Mesenchymal stem cell (in vitro differentiated cells and primary cell): ENCODE data around the gene TTPAL.

Experiments used
- DNase-seq: peaks from one replicate; pipeline ENCODE4 v3.0.0-alpha.2; 2013
- H2AFZ ChIP-seq: one replicate; pipeline ENCODE4 v1.6.1; 2013; ENCODE audit warnings: low read depth, mild to moderate bottlenecking, control low read depth, inconsistent platforms, low read length, moderate library complexity
- H2AK5ac ChIP-seq: 2 replicates; pipeline ENCODE4 v1.6.1; 2013; ENCODE audit warnings: low read length, moderate library complexity, mild to moderate bottlenecking, inconsistent platforms; ENCODE audit not compliant: severe bottlenecking
- H2BK120ac ChIP-seq: one replicate; pipeline ENCODE4 v1.6.1; 2013; ENCODE audit warnings: low read depth, mild to moderate bottlenecking, inconsistent platforms, low read length, moderate library complexity
- H2BK12ac ChIP-seq, 2 experiments: one replicate each; pipeline ENCODE4 v1.6.1; 2013; ENCODE audit warnings: inconsistent platforms in 2 of 2, low read length in 2 of 2, mild to moderate bottlenecking in 2 of 2, moderate library complexity in 2 of 2, control low read depth in 1 of 2
- H2BK15ac ChIP-seq: one replicate; pipeline ENCODE4 v1.6.1; 2013; ENCODE audit warnings: mild to moderate bottlenecking, low read depth, inconsistent platforms; ENCODE audit not compliant: poor library complexity, severe bottlenecking
- H2BK5ac ChIP-seq: 2 replicates; pipeline ENCODE4 v1.6.1; 2013; ENCODE audit warnings: low read depth, mild to moderate bottlenecking, low read length, control low read depth, inconsistent platforms; ENCODE audit not compliant: poor library complexity, severe bottlenecking
- H3K14ac ChIP-seq, 2 experiments: one replicate each; pipeline ENCODE4 v1.6.1; 2013; ENCODE audit warnings: inconsistent platforms in 2 of 2, low read length in 2 of 2, control low read depth in 1 of 2, mild to moderate bottlenecking in 1 of 2, moderate library complexity in 1 of 2
- H3K18ac ChIP-seq, 2 experiments: one replicate each; pipeline ENCODE4 v1.6.1; 2013; ENCODE audit warnings: inconsistent platforms in 2 of 2, low read length in 2 of 2, control low read depth in 1 of 2, low read depth in 1 of 2, mild to moderate bottlenecking in 1 of 2
- H3K23ac ChIP-seq, 2 experiments: one replicate each; pipeline ENCODE4 v1.6.1; 2013; ENCODE audit warnings: inconsistent platforms in 2 of 2, low read length in 2 of 2, mild to moderate bottlenecking in 2 of 2, moderate library complexity in 2 of 2, control low read depth in 1 of 2
- H3K27ac ChIP-seq: 2 replicates; pipeline ENCODE4 v1.5.1; 2013; ENCODE audit warnings: mild to moderate bottlenecking, moderate library complexity, low read length, control low read depth, inconsistent platforms; ENCODE audit not compliant: poor library complexity, severe bottlenecking
- H3K27me3 ChIP-seq, 2 experiments: 2 replicates each; pipeline versions ENCODE4 v1.6.1 to v1.7.0; 2013; ENCODE audit warnings: low read length in 2 of 2, mild to moderate bottlenecking in 2 of 2, moderate library complexity in 2 of 2, control low read depth in 1 of 2, inconsistent platforms in 1 of 2; ENCODE audit not compliant: control insufficient read depth in 1 of 2, insufficient read depth in 1 of 2
- H3K36me3 ChIP-seq, 2 experiments: 2 replicates each; pipeline versions ENCODE4 v1.6.1 to v1.7.0; 2013; ENCODE audit warnings: low read length in 2 of 2, control low read depth in 1 of 2, inconsistent platforms in 1 of 2, low read depth in 1 of 2, mild to moderate bottlenecking in 1 of 2; ENCODE audit not compliant: insufficient read depth in 2 of 2, control insufficient read depth in 1 of 2
- H3K4ac ChIP-seq, 2 experiments: one replicate each; pipeline ENCODE4 v1.6.1; 2013; ENCODE audit warnings: inconsistent platforms in 2 of 2, low read length in 2 of 2, mild to moderate bottlenecking in 2 of 2, moderate library complexity in 2 of 2, control low read depth in 1 of 2, low read depth in 1 of 2
- H3K4me1 ChIP-seq: 2 replicates; pipeline ENCODE4 v1.6.1; 2013; ENCODE audit warnings: low read depth, low read length, control low read depth; ENCODE audit not compliant: control insufficient read depth, insufficient read depth
- H3K4me2 ChIP-seq: 2 replicates; pipeline ENCODE4 v1.6.1; 2013; ENCODE audit warnings: low read length, mild to moderate bottlenecking, inconsistent platforms; ENCODE audit not compliant: poor library complexity, severe bottlenecking
- H3K4me3 ChIP-seq, 2 experiments: 2 replicates each; pipeline versions ENCODE4 v1.5.1 to v1.7.0; 2013; ENCODE audit warnings: low read length in 2 of 2, mild to moderate bottlenecking in 2 of 2, control low read depth in 1 of 2, low read depth in 1 of 2; ENCODE audit not compliant: insufficient read depth in 1 of 2
- H3K79me1 ChIP-seq: replicated peaks from 2 replicates; pipeline ENCODE4 v1.6.1; 2013; ENCODE audit warnings: mild to moderate bottlenecking, control low read depth, low read length, inconsistent platforms; ENCODE audit not compliant: poor library complexity, severe bottlenecking
- H3K9ac ChIP-seq: 2 replicates; pipeline ENCODE4 v1.7.0; 2013; ENCODE audit warnings: mild to moderate bottlenecking, low read length, moderate library complexity
- H3K9me3 ChIP-seq: 2 replicates; pipeline ENCODE4 v1.7.0; 2013; ENCODE audit warnings: mild to moderate bottlenecking, low read length; ENCODE audit not compliant: control insufficient read depth
- H4K8ac ChIP-seq: one replicate; pipeline ENCODE4 v1.6.1; 2013; ENCODE audit warnings: inconsistent platforms, mild to moderate bottlenecking, low read length, moderate library complexity
- H4K91ac ChIP-seq: one replicate; pipeline ENCODE4 v1.6.1; 2013; ENCODE audit warnings: mild to moderate bottlenecking, low read length, inconsistent platforms
- WGBS: methylation state at CpG from one replicate; pipeline ENCODE4 v1.1.7; 2013; ENCODE audit warnings: mixed read lengths; 5-methylcytosine and 5-hydroxymethylcytosine counted together

TTPAL gene

GRCh38 chr20:44430270-44431065, 45.2 kb upstream of the TTPAL start:
- Histone ChIP-seq H3K4me2 (no peak overlapping the region), H4K91ac (no peak overlapping the region), H3K23ac (no peak overlapping the region), H3K9me3 (no peaks in the 10 kb centered on the region), H2BK5ac (no peak overlapping the region), H3K9ac (no peak overlapping the region), H3K79me1 (no peaks in the 10 kb centered on the region), H3K4ac (no peak overlapping the region), H2AFZ (no peak overlapping the region), H3K36me3 (no peaks in the 10 kb centered on the region), H3K27me3 (peaks cover 17 to 83% of the 10 kb centered on the region in 2 experiments), H3K4me1 (no peaks in the 10 kb centered on the region), H3K18ac (no peak overlapping the region), H2BK12ac (no peak overlapping the region), H2BK15ac (no peak overlapping the region), H3K14ac (peak overlapping the region in 1 of 2 experiments; percentile 44), H2AK5ac (no peak overlapping the region), H4K8ac (no peak overlapping the region), H3K4me3 (no peak overlapping the region), H2BK120ac (no peak overlapping the region), H3K27ac (no peak overlapping the region)
- WGBS: 74% methylated on average over 5 of the region's 7 CpGs
- no peak for DNase-seq

GRCh38 chr20:44431118-44431501, 44.6 kb upstream of the TTPAL start:
- Histone ChIP-seq H3K14ac (no peak overlapping the region), H2BK12ac (no peak overlapping the region), H3K36me3 (no peaks in the 10 kb centered on the region), H3K9me3 (no peaks in the 10 kb centered on the region), H3K9ac (no peak overlapping the region), H2BK5ac (no peak overlapping the region), H3K27me3 (peaks cover 17 to 76% of the 10 kb centered on the region in 2 experiments), H3K4me3 (no peak overlapping the region), H3K18ac (no peak overlapping the region), H4K8ac (no peak overlapping the region), H3K4me2 (no peak overlapping the region), H3K23ac (no peak overlapping the region), H2AFZ (no peak overlapping the region), H2BK120ac (no peak overlapping the region), H2BK15ac (no peak overlapping the region), H3K4me1 (no peaks in the 10 kb centered on the region), H3K27ac (no peak overlapping the region), H3K4ac (no peak overlapping the region), H2AK5ac (no peak overlapping the region), H4K91ac (no peak overlapping the region), H3K79me1 (no peaks in the 10 kb centered on the region)
- no peak for DNase-seq
- WGBS: 76% methylated on average over 3 of the region's 4 CpGs

DNA sequence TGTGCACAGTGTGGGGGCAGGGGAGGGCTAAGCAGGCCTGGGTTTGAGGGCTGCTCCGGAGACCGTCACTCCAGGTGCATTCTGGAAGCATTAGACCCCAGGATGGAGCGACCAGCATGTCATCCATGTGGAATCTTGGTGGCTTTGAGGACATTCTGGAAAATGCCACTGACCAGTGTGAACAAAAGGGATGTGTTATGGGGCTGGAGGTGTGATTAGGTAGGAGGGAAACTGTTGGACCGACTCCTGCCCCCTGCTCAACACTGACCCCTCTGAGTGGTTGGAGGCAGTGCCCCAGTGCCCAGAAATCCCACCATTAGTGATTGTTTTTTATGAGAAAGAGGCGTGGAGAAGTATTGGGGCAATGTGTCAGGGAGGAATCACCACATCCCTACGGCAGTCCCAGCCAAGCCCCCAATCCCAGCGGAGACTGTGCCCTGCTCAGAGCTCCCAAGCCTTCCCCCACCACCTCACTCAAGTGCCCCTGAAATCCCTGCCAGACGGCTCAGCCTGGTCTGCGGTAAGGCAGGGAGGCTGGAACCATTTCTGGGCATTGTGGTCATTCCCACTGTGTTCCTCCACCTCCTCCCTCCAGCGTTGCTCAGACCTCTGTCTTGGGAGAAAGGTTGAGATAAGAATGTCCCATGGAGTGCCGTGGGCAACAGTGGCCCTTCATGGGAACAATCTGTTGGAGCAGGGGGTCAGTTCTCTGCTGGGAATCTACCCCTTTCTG, 44.0 kb upstream of the TTPAL start:
- no peak overlapping the region for H2BK120ac ChIP-seq
- peaks cover 17 to 71% of the 10 kb centered on the region in 2 experiments for H3K27me3 ChIP-seq
- no peak overlapping the region for H3K4me3 ChIP-seq

More for the DNA sequence above, 44.0 kb upstream of the TTPAL start:
- Histone ChIP-seq H3K14ac (no peak overlapping the region), H3K4me2 (no peak overlapping the region), H3K36me3 (no peaks in the 10 kb centered on the region), H4K8ac (no peak overlapping the region), H3K4ac (no peak overlapping the region), H2AK5ac (no peak overlapping the region), H3K79me1 (no peaks in the 10 kb centered on the region), H3K27ac (no peak overlapping the region), H2BK15ac (no peak overlapping the region), H3K18ac (no peak overlapping the region), H2BK12ac (no peak overlapping the region), H3K23ac (no peak overlapping the region), H3K9me3 (no peaks in the 10 kb centered on the region), H2BK5ac (no peak overlapping the region), H4K91ac (no peak overlapping the region), H2AFZ (no peak overlapping the region), H3K9ac (no peak overlapping the region), H3K4me1 (no peaks in the 10 kb centered on the region)
- no peak for DNase-seq
- 81% methylated on average over 7 of the region's 11 CpGs for WGBS
